TTC549 (cell line): ENCODE measurements around the gene HSD11B1.
"Not testable (repeated sequence)": the region's sequence is repeated elsewhere in the genome, so short reads cannot be mapped to it uniquely, and the experiment has no call there.

ENCODE experiments used
- FAIRE-seq: peaks from 2 replicates; lab custom pipeline; 2012; peaks lifted over from hg19 to GRCh38; lab: Jason Lieb, UNC

Gene HSD11B1

DNA sequence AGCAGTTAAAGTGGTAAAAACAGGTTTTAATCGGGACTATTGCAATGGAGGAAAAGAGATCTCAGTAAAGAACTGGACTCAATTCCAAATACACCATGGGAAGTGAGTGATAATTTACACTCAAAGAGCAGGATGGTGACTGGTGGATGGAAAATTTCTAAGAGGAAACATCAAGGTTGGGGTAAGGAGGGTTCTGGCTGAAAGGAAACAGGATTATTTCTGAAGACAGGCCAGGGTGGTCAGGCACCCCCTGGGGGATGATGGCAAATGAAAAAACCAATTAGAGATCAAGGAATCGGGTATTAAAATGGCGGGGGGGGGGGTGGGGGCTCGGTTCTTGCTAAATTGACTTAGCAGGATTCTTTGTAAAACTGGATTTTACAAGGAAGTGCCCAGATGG, 12.3 kb upstream of the HSD11B1 start:
- FAIRE-seq, result no peak

DNA sequence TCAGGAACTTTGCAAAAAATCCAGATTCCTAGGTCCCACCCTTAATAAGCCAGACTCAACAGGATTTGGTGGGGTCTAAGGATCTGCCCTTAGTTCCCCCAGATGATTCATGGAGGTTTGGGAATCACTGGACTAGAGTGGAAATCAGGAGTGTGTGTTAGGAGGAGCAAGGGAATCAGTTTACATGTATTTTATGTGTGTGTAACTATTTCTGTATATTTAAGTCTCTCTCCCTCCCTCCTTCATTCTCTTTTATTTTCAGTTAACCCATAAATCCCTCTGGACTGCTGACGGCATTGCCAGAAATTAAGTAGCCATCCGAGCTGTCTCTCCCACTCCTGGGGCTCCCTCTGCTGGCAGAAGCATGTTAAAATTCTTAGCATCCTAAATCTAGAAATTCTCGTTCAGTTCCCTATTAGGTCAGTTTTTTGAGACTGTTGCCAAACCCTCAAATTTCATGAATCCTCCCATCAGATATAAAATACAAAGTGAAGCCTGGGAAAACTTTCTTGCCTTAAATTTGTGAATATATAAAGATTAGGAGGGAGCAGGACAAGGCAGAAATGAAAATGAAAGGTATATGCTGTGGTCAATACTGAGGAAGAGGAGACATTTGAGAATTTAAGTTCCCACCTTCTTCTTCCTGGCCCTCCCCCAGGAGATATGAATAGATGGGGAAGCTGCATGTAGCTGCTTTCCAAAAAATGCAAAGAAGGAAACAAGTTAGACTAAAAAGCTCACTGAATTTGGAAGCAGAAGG, 11.7 kb upstream of the HSD11B1 start:
- peak; percentile 92 for FAIRE-seq

DNA sequence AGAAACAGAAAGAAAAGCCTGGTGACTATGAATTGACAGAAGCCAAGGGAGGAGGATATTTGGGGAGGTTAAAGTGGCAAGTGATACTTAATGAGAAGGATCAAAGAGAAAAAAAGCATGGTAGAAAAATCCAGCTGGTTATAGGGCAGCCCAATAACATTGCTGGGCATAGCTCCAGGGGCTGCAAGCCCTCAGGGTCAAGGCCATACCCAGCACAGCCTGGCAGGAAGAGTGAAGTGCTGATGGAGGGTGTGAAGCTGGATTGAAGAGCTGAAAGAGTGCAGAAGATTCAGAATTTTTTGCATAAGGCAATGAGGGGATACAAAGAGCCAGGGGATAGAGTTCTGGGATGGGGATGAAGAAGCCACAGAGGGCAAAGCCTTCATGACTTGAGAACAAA, 8.0 kb upstream of the HSD11B1 start:
- FAIRE-seq, result no peak

DNA sequence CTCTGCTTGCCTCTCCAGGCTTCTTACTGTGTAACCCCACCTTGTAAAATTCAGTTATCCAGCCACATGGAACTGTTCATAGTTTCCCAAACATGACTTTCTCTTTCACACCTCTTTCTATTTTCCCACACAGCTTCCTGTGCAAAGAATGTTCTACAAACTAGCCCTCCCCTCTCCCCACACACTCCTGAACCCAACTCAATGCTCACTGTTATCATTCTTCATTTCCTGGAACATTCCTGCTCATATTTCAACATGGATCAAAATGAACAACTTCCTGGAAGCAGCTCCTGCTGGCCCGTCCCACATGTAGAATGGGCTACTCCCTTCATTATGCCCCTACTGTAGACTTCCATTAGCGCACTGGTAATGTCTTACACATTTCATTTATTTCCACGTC, 7.5 kb upstream of the HSD11B1 start:
- no peak for FAIRE-seq

DNA sequence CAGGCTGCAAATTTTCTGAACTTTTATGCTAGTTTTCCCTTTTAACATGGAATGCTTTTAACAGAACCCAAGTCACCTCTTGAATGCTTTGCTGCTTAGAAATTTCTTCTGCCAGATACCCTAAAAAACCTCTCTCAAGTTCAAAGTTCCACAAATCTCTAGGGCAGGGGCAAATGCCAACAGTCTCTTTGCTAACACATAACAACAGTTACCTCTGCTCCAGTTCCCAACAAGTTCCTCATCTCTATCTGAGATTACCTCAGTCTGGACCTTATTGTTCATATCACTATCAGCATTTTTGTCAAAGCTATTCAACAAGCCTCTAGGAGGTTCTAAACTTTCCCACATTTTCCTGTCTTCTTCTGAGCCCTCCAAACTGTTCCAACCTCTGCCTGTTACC, 4.0 kb upstream of the HSD11B1 start:
- not testable (repeated sequence) for FAIRE-seq

DNA sequence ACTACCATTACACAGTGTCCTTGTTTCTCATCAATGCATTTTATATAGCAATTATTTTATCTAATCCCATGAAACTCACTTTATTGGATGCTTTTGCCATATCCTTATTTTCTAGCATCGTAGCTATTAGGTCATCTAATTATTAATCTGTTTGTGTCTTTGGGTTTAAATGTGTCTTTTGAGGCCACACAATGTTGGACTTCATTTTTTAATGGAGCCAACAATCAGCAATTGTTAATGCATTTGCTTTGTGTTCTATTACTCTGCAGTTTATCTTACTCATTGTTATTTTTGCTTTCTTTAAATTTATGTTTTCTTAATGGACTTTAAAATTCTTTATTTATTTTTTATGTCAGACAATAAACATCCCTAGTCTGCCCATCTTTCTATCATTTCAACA, 1.8 kb upstream of the HSD11B1 start:
- FAIRE-seq, result no peak

DNA sequence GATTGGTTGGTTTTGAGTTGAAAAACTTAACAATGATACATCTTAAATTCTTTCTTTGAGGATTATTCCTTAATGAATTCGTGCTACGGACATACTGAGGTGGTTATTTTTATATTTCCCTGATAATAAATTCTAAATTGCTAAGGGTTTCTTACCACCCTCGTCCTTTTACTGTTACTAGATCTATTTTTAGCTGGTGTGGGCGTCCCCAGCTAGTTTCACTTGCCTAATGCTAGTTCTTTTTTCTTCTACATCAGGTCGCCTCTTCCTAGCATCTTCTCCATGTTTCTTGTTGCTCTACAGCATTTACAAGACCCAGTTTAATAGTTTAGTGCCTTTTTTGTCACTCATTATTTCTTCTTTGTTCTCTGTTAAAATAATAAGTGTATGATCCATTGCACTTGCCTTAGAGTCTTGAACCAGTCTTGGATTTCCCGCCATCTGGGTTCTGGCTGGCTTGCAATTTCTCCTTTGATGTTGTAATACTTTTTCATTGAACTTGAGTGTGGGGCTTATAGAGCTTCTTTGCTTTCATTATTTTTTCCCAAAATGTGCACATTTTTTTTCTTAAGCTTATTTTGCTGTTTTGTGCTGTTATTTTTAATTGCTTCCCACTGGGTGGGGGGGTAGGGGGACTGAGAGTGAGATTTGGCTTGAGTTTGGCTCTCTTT, 677 bp upstream of the HSD11B1 start:
- no peak for FAIRE-seq

DNA sequence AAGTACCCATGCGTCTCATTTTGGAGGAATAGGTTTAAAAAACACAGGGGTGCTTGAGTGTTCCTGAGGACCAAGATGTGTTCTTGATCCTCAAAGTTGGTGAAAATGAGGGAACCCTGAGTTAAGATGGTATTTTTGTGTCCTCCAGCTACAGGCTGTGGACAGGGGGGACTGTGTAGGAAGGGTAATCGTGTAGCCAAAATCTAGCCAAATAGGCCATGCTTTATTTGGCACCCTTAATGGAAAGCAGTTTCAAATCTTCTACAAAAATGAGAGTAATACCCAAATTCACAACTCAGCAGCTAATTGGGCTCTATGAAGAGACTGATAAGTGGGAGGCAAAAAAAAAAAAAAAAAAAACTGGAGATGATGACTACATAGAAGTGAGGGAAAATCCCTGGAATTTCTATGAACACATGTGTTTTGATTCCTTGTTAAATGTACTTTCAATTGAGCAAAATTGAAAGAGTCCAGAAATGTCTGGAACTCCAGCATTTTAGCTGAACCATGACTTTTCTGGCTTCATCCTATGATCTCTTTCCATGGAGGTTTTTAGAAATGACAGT, 470 bp downstream of the HSD11B1 start:
- FAIRE-seq, result no peak

DNA sequence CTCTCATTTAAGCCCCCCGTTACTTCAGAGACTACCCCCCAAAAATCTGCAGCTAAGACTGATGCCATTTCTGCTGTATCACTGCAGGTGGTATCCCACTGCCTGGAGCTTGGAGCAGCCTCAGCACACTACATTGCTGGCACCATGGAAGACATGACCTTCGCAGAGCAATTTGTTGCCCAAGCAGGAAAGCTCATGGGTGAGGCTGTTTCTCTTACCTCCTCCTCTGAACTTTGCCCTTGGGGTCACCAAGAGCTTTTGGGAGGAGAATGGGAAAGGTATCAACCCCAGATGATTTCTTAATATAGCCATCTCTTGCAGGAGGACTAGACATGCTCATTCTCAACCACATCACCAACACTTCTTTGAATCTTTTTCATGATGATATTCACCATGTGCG, 2.0 kb downstream of the HSD11B1 start:
- FAIRE-seq, result no peak

DNA sequence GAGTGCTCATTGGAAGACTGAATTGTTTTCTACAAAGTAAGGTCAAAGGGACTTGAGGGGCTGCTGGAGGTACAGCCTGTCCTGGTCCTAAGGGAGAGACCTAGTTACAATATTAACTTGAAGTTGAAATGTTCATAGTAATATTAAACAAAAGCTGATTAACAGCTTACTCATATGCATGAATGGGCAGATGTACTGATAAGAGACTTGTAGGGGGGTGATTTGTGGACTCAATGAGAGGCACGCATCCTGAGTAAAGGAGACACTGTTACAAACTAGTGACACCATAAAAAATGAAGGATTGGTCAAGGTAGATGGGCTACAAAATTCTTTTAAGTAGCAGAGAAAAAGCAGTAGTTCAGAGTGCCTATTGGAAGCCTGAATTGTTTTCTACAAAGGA, 2.7 kb downstream of the HSD11B1 start:
- FAIRE-seq, result no peak

DNA sequence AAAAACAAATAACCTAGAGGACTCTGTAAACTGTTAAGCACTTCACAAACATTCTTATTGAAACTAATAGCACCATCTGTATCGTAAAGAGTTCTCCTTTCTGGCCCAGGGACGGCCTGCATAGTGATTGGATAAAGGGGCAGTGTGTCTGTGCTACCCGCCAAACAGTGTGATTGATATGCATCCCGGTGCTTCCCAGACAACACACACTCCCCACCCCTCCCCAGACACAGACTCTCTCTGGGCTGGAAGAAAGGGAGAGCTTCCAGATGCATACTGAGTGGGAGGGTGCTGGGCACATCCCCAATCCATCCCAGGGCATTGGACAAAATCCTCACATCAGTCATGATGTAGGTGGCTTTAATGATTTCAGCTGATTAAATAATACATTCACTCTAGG, 3.7 kb downstream of the HSD11B1 start:
- no peak for FAIRE-seq

DNA sequence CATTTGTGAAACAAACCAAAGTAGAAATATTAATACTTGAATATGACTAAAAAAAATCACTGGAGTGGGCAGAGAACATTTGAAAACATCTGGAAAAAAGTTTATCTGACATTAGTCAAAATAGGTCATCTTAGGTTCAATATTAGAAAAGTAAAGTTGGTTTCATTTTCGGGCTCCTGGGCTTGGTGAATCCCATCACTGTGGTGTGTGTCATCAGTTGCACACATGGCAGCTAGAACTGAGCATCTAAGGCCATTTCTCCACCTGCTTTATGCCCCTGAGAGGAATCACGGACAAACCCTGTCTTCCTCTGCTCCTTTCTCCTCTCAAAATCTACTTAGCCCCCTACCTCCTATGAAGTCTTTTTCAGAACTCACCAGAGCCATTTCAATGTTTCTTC, 5.4 kb downstream of the HSD11B1 start:
- no peak for FAIRE-seq

DNA sequence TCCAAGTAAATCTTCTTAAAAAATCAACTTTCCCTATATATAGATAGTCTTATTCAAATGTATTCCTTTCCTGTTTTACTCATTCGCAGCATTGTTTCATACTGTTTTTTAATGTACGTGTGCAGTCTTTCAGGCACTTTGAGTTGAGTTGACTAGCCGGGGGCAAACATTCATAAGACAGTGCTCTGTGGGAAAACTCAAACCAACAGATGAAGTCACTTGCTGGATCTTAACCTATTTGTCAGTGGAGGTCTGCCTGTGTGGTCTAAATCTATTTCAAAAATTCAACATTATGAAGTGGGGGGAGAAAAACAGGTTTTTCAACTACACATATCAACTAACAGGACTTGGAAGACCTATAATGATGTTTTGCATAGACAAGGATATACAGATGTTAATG, 6.2 kb downstream of the HSD11B1 start:
- FAIRE-seq, result no peak

DNA sequence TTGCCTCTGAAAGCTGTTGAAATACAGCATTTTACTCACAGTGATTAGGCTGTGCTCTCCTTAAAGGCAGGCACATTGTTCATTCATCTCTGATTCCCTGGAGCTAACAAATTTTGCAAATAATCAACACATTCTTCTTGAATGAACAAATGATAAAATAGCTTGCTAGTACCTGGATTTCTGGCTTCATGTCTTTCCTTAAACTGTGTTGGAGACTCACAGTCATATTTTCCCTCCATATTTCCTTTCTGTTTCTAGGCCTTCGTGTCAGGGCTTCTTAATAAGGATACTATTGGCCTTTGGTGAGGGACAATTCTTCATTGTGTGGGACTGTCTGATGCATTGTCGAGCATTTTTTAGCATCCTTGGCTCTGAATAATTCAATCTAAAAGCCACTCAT, 9.7 kb downstream of the HSD11B1 start:
- FAIRE-seq, result no peak

DNA sequence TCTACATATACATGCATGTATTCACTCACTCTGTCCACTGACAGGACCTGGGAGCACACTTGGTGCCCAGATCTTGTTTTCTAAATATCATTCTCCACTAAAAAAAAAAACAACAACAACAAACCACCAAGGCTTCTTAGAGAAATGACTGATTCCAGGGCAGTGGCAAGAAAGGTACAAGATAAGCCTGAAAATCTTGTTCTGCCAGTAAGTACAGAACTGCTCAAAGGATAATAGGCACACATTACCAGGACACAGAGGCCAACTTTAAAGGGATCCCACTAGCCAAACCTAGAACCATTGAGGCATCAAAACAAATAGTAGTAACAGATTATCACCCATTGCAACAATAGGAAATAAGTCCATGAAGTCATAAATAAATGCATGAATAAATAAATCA, 10.7 kb downstream of the HSD11B1 start:
- no peak for FAIRE-seq

DNA sequence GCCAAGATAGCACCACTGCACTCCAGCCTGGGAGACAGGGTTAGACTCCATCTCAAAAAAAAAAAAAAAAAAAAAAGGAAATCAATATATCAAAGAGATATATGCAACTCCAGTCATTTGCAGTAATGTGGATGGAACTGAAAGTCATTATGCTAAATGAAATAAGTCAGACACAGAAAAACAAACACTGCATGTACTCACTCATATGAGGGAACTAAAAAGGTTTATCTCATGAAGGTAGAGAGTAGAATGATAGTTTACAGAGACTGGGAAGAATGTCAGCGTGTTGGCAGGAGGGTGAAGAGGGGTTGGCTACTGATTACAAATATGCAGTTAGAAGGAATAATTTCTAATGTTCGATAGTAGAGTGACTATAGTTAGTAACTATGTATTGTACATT, 13.2 kb downstream of the HSD11B1 start:
- no peak for FAIRE-seq

DNA sequence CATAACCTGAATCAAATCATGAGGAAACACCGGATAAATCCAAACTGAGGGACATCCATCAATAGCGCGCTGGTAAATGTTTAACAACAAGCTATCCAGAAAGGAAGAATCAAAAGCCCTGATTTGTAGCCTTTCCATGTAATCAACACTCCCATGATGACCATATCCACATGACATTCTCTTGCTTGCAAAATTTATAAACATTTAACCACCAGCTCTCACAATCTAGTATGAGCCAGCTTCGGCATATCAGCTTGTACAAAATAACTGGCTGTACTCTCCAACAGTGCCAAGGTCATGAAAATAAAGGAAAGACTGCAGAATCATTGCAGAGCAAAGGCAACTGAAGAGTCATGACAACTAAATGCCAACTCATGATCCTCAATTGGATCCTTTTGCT, 15.7 kb downstream of the HSD11B1 start:
- no peak for FAIRE-seq

DNA sequence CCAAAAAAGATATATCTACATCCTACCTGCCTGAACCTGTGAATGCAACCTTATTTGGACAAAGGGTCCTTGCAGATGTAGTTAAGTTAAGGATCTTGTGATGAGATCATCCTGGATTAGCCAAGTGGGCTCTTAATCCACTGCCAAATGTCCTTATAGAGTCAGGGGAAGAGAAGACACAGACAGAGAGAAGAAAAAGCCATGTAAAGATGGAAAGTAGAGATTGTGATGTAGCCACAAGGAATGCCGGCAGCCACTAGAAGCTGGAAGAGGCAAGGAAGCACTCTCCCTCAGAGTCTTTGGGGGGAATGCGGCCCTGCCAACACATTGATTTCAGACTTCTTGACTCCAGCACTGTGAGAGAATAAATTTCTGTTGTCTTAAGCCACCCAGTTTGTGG, 16.2 kb downstream of the HSD11B1 start:
- no peak for FAIRE-seq

DNA sequence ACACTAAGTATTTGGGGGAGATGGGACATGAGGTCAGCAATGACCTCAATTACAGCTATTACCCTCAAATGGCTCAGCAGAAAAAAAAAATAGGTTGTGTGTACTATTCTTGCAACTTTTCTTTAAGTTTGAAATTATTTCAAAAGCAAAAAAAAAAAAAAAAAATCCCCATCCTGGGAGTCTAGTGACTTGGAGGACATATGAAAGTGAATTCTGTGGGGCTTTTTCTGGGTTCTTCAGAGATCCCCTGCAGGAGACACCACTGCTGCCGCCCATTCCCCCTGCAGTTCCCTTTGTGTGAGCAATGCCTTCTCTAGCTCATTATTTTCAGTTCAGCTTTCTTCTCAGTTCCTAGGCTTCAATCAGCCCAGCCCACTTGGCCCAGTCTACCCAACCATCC, 16.7 kb downstream of the HSD11B1 start:
- FAIRE-seq, result no peak

DNA sequence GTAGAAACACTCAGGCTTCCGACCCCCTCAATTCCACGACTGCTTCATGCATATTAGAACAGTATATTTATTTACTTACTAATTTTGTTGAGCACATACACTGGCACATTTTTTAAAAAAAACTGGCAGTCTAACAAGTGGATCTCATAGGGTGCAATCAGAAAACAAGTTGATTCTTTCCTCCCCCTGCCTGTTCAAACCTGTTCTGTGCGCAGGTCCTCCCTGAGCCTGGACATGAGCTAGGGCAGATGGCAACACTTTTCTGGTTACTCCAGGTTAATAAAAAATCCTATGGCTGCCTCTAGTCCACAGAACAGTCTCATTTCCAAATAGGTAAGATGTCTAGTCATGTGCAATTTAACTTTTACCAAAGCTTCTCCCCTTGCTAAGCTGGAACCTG, 18.6 kb downstream of the HSD11B1 start:
- no peak for FAIRE-seq

DNA sequence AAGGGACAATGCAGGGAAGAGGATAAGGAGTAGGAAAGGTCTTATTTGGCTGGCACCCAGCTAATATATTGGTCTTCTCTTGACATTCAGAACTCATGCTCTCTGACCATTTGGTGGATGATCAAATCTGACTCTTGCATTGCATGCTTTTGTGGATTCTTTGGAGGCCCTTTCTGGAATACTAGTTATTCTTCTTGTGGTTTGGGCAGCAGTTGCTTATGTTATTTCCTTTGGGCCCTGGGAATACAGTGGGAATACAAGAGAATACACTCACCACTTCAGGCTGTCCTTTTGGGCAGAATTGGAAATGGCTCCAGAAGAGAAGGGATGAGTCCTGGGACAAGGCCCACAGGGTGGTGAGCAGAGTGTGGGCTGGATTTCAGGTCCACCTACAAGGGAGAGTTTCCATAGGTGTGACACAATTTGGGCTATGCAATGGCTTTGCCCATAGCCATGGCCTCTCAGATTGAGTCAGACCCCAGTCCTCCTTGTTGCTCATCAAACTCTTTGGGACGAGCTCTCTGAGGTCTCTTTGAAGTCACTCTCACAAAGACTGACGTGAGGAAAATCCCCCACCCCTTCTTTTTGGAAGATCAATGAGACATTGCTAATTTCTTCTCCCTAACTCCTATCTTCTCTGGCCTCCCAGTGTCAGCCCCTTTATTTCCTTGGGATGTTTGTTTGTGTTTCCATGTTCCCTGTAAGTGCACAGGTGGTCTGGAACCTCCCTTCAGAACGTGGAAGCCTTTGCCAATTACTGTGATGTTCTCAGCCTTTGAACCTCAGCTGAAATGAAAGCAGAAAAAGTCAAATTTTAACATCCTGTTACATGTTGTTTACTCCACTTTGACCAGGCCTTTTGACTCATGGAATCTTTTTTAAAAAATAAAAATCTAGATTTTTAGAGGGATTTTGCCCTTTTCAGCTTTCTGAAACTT, 19.4 kb downstream of the HSD11B1 start:
- no peak for FAIRE-seq

DNA sequence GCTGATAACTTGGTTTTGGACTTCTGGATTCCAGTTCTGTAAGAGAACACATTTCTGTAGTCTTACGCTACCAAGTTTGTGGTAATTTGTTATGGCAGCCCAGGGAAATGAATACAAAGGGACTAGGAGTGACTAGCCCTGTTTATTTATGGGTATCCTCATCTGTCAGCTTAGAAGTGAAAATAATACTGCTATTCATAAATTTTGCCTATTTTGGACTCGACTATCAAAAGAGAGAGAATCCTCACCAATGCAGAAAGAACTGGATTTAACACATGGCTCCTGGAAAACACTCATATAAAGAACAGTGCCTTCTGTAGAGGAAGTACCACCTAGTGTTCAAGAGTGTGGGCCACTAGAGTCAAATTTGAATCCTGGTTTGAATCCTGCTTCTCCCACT, 22.6 kb downstream of the HSD11B1 start:
- FAIRE-seq, result no peak

DNA sequence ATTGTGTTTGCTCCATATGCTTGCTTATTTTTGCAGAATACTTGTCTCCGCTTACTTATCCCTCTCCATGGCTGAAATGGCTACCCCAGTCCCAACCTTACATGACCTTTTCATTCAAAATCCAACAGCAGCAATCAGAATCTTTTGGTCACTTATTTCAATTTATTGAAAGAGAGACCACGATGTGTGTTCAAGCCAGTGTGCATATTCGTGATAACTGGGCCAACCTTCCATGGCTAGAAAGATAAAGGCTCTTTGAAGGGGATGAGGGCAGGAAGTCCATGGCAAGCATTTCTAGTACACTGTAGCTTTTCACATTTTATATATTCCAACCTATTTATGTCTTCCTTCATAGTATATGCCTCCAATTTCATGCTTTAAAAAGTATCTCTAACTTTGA, 23.1 kb downstream of the HSD11B1 start:
- no peak for FAIRE-seq
